ENCODE measurements around the gene HECA.

GRCh38 chr6:139187489-139187888 lies 52.6 kb downstream of the HECA start:
- TF ChIP-seq, protein P1, sequence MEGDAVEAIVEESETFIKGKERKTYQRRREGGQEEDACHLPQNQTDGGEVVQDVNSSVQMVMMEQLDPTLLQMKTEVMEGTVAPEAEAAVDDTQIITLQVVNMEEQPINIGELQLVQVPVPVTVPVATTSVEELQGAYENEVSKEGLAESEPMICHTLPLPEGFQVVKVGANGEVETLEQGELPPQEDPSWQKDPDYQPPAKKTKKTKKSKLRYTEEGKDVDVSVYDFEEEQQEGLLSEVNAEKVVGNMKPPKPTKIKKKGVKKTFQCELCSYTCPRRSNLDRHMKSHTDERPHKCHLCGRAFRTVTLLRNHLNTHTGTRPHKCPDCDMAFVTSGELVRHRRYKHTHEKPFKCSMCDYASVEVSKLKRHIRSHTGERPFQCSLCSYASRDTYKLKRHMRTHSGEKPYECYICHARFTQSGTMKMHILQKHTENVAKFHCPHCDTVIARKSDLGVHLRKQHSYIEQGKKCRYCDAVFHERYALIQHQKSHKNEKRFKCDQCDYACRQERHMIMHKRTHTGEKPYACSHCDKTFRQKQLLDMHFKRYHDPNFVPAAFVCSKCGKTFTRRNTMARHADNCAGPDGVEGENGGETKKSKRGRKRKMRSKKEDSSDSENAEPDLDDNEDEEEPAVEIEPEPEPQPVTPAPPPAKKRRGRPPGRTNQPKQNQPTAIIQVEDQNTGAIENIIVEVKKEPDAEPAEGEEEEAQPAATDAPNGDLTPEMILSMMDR (conservative IDR thresholded peaks at IDR 0.05; ENCODE audit: low read depth, low read length): no peak
- TF ChIP-seq EZH2 (IDR thresholded peaks at IDR 0.05; ENCODE audit: borderline replicate concordance, low read depth, low read length, poor library complexity, severe bottlenecking): no peak

Measured in A673 (cell line).